B cell (primary cell): ENCODE measurements around the gene THEM5. TPM values are rescaled to one million over a fixed set of nuclear protein-coding genes. Genes with fewer than 3 reads are reported as not detected.

Source experiments
- ATAC-seq: fragments of 200-7000 bp; cut with Tn5 transposase; one replicate; pipeline ENCODE4 v1.10.0; 2021; ENCODE audit warnings: low read depth, mild to moderate bottlenecking, moderate number of reproducible peaks, moderate library complexity
- CTCF ChIA-PET: fragments of 350-600 bp; sonication (Branson Sonifier 250); formaldehyde crosslinking; loops from one replicate; lab custom pipeline; 2021; ENCODE audit warnings: antibody characterized with exemption, inconsistent platforms; lab: Charles Lee
- POLR2A ChIA-PET: fragments of 350-600 bp; sonication (Branson Sonifier 250); formaldehyde crosslinking; loops from one replicate; lab custom pipeline; 2021; ENCODE audit warnings: antibody characterized with exemption; lab: Charles Lee
- DNase-seq: peaks from one replicate; pipeline ENCODE4 v3.0.0; 2013
- H2AFZ ChIP-seq: 2 replicates; pipeline ENCODE4 v1.6.1; 2012; ENCODE audit warnings: mild to moderate bottlenecking, low read depth, low read length; ENCODE audit not compliant: insufficient read depth, poor library complexity, severe bottlenecking
- H3K27ac ChIP-seq, 2 donors: 1 replicate in 1 of 2; 2 replicates in 1 of 2; pipeline ENCODE4 v1.5.1; 2012 to 2013; ENCODE audit warnings: low read length in 2 of 2, mild to moderate bottlenecking in 2 of 2, moderate library complexity in 1 of 2
- H3K27me3 ChIP-seq, 4 experiments: fragments of 200-600 bp in 1 of 4; sonication (generic) in 1 of 4; replicated peaks in 1 of 4; 1 replicate in 2 of 4; 2 replicates in 2 of 4; pipeline versions ENCODE4 v1.6.1 to v1.7.0; 2013 to 2016; ENCODE audit warnings: low read length in 3 of 4, mild to moderate bottlenecking in 2 of 4, mixed read lengths in 1 of 4, moderate library complexity in 1 of 4; ENCODE audit not compliant: insufficient read depth in 4 of 4, control insufficient read depth in 3 of 4; ENCODE audit errors: control extremely low read depth in 1 of 4
- H3K36me3 ChIP-seq, 2 experiments: replicated peaks in 1 of 2; 1 replicate in 1 of 2; 2 replicates in 1 of 2; pipeline versions ENCODE4 v1.6.1 to v1.7.1; 2013; ENCODE audit warnings: low read length in 1 of 2; ENCODE audit not compliant: insufficient read depth in 2 of 2, control insufficient read depth in 1 of 2; ENCODE audit errors: control extremely low read depth in 1 of 2, extremely low read depth in 1 of 2
- H3K4me1 ChIP-seq, 2 donors: fragments of 200-600 bp in 1 of 2; sonication (generic) in 1 of 2; 1 replicate in 1 of 2; 2 replicates in 1 of 2; pipeline versions ENCODE4 v1.5.1 to v1.6.1; 2013 to 2017; ENCODE audit warnings: low read length in 2 of 2; ENCODE audit not compliant: control insufficient read depth in 2 of 2, insufficient read depth in 2 of 2
- H3K4me2 ChIP-seq: replicated peaks from 2 replicates; pipeline ENCODE3; 2012; ENCODE audit warnings: mild to moderate bottlenecking, low read depth, low read length; ENCODE audit not compliant: poor library complexity, severe bottlenecking
- H3K4me3 ChIP-seq, 5 experiments: fragments of 200-600 bp in 1 of 5; sonication (generic) in 1 of 5; 1 replicate in 3 of 5; 2 replicates in 2 of 5; pipeline versions ENCODE4 v1.5.1 to v1.7.0; 2011 to 2016; ENCODE audit warnings: low read length in 4 of 5, mild to moderate bottlenecking in 4 of 5, low read depth in 2 of 5, control low read depth in 1 of 5, moderate library complexity in 1 of 5; ENCODE audit not compliant: insufficient read depth in 1 of 5; ENCODE audit errors: control extremely low read depth in 1 of 5, extremely low read depth in 1 of 5
- H3K79me2 ChIP-seq: fragments of 200-600 bp; sonication (generic); one replicate; pipeline ENCODE4 v1.6.0; 2016; ENCODE audit warnings: low read length; ENCODE audit not compliant: control insufficient read depth, insufficient read depth
- H3K9ac ChIP-seq: fragments of 200-600 bp; sonication (generic); 2 replicates; pipeline ENCODE4 v1.6.1; 2017; ENCODE audit warnings: mild to moderate bottlenecking, low read length, moderate library complexity
- H3K9me3 ChIP-seq, 3 donors: one replicate each; pipeline versions ENCODE4 v1.6.1 to v1.7.1; 2013; ENCODE audit warnings: low read length in 2 of 3; ENCODE audit not compliant: control insufficient read depth in 2 of 3, insufficient read depth in 1 of 3; ENCODE audit errors: control extremely low read depth in 1 of 3
- H4K20me1 ChIP-seq: 2 replicates; pipeline ENCODE4 v1.6.0; 2012; ENCODE audit warnings: mild to moderate bottlenecking, low read length; ENCODE audit not compliant: insufficient read depth, control insufficient read depth, poor library complexity, severe bottlenecking
- H3K27ac Mint-ChIP-seq: one replicate; pipeline ENCODE4 v1.8.0; 2021; ENCODE audit warnings: mixed read lengths
- H3K27me3 Mint-ChIP-seq: one replicate; pipeline ENCODE4 v1.8.0; 2021; ENCODE audit warnings: mixed read lengths
- H3K4me1 Mint-ChIP-seq: one replicate; pipeline ENCODE4 v1.8.0; 2021; ENCODE audit warnings: mixed read lengths
- H3K4me3 Mint-ChIP-seq: one replicate; pipeline ENCODE4 v1.8.0; 2021; ENCODE audit warnings: mixed read lengths
- H3K9me3 Mint-ChIP-seq: one replicate; pipeline ENCODE4 v1.8.0; 2022; ENCODE audit warnings: mixed read lengths; ENCODE audit not compliant: insufficient read depth
- EZH2 ChIP-seq: IDR thresholded peaks from 2 replicates; pipeline ENCODE4 v1.6.1; 2012; ENCODE audit warnings: borderline replicate concordance, low read depth, mild to moderate bottlenecking, moderate library complexity, low read length; ENCODE audit not compliant: insufficient read depth, poor library complexity, severe bottlenecking
- WGBS: methylation state at CpG from one replicate; pipeline ENCODE4 v1.1.5; 2013; ENCODE audit warnings: missing lambda C conversion rate; ENCODE audit not compliant: insufficient coverage; 5-methylcytosine and 5-hydroxymethylcytosine counted together
- intact Hi-C: fragments of 100-400 bp; cut with micrococcal nuclease; formaldehyde crosslinking; loops from one replicate; pipeline ENCODE4 v1.10.0; 2022
- polyA plus RNA-seq: library from polyadenylated mRNA; depleted of rRNA; stranded (reverse); fragments of >200 nt; gene quantifications from 2 replicates; pipeline ENCODE4 v1.2.3, GENCODE V29; 2012
- total RNA-seq, 2 donors: library from RNA; stranded (reverse); fragments of 120-200 nt in 1 of 2; gene quantifications; 1 replicate in 1 of 2; 2 replicates in 1 of 2; pipeline versions ENCODE4 v1.2.3 to v1.2.4, GENCODE V29; 2013 to 2022
- TF ChIP-seq, protein P1 (sequence below): fragments of 200-600 bp; IDR thresholded peaks from one replicate; pipeline ENCODE4 v1.8.0; 2022; ENCODE audit warnings: antibody characterized with exemption, mild to moderate bottlenecking

The THEM5 gene
- total and polyA plus RNA-seq, 2 donors (not counting 1 experiment from before 2014, with no cell fraction given), result not detected

DNA sequence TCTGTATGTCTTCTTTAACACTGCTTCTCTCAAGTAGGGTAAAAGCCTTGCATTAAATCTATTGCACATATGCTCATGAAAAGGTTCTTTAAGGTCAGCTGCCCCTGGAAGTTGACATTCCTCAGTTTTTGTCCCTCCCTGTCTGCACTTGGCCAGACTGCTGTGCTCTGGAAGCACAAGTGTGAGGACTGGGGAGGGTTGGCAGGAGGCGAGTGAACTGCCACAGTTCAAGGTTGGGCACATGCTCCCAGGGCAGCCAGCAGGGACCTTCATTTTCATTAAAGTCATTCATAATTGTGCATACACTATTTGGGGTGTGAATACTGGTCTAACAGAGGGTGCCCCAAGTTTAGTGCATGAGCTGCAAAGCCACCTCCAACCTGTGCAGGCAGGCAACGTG is 10.9 kb upstream of the THEM5 start:
- CTCF ChIA-PET, result no interaction called here
- Histone ChIP-seq H3K27ac (no peak overlapping the region), H3K9me3 (no peaks in the 10 kb centered on the region), H3K4me3 (no peak overlapping the region), H3K36me3 (no peaks in the 10 kb centered on the region), H3K4me1 (peaks cover 8 to 14% of the 10 kb centered on the region in 2 donors), H2AFZ (no peak overlapping the region), H3K4me2 (no peak overlapping the region), H3K79me2 (no peaks in the 10 kb centered on the region), H3K27me3 (no peaks in the 10 kb centered on the region), H3K9ac (no peak overlapping the region), H4K20me1 (no peaks in the 10 kb centered on the region)
- peaks cover 12% of the 10 kb centered on the region for H3K4me1 Mint-ChIP-seq
- peaks cover 19% of the 10 kb centered on the region for H3K27me3 Mint-ChIP-seq
- 0% methylated on average over 1 of the region's 2 CpGs for WGBS
- intact Hi-C loops, result no loop called here
- no peaks in the 10 kb centered on the region for H3K9me3 Mint-ChIP-seq
- POLR2A ChIA-PET, result no interaction called here
- no peak overlapping the region for H3K27ac Mint-ChIP-seq
- ATAC-seq (no peak), DNase-seq (no peak)
- no peak overlapping the region for H3K4me3 Mint-ChIP-seq
- no peak for TF ChIP-seq EZH2
- TF ChIP-seq, protein P1, sequence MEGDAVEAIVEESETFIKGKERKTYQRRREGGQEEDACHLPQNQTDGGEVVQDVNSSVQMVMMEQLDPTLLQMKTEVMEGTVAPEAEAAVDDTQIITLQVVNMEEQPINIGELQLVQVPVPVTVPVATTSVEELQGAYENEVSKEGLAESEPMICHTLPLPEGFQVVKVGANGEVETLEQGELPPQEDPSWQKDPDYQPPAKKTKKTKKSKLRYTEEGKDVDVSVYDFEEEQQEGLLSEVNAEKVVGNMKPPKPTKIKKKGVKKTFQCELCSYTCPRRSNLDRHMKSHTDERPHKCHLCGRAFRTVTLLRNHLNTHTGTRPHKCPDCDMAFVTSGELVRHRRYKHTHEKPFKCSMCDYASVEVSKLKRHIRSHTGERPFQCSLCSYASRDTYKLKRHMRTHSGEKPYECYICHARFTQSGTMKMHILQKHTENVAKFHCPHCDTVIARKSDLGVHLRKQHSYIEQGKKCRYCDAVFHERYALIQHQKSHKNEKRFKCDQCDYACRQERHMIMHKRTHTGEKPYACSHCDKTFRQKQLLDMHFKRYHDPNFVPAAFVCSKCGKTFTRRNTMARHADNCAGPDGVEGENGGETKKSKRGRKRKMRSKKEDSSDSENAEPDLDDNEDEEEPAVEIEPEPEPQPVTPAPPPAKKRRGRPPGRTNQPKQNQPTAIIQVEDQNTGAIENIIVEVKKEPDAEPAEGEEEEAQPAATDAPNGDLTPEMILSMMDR, result no peak

DNA sequence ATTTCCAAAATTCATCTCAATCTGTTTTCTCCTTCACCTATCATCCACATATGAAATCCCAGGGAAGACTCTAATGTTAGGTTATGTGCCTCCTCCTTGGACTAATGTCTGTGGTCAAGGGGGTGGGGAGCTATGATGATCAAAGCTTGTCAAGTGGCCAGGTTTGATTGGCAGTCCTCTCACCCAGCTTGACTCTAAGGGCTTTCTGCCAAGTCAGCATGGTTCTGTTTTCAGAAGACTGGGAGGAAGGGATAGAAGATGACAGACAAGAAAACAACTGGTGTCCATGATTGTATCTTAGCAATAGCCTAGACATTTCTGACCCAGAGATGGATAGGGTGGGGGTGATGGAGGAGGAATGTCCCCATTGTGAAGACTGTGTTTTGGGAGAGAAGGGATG is 9.1 kb upstream of the THEM5 start:
- POLR2A ChIA-PET, result no interaction called here
- H3K9me3 ChIP-seq, result no peaks in the 10 kb centered on the region
- peaks cover 12% of the 10 kb centered on the region for H3K4me1 Mint-ChIP-seq
- H3K27me3 Mint-ChIP-seq, result peaks cover 14% of the 10 kb centered on the region
- H2AFZ ChIP-seq, result no peak overlapping the region
- H4K20me1 ChIP-seq, result no peaks in the 10 kb centered on the region
- no peak overlapping the region for H3K27ac Mint-ChIP-seq
- TF ChIP-seq, protein P1, result no peak
- TF ChIP-seq EZH2, result no peak
- CTCF ChIA-PET, result no interaction called here
- no peak overlapping the region for H3K4me3 Mint-ChIP-seq
- intact Hi-C loops, result no loop called here
- no peak overlapping the region for H3K4me2 ChIP-seq
- ATAC-seq (no peak), DNase-seq (no peak)
- H3K79me2 ChIP-seq, result no peaks in the 10 kb centered on the region
- H3K9me3 Mint-ChIP-seq, result no peaks in the 10 kb centered on the region
- peaks cover 8 to 15% of the 10 kb centered on the region in 2 donors for H3K4me1 ChIP-seq
- H3K27ac ChIP-seq, result no peak overlapping the region
- H3K36me3 ChIP-seq, result no peaks in the 10 kb centered on the region
- no peak overlapping the region for H3K9ac ChIP-seq
- H3K27me3 ChIP-seq, result no peaks in the 10 kb centered on the region
- no peak overlapping the region for H3K4me3 ChIP-seq
